Measurements from ENCODE around the gene ATP11B. TPM values are rescaled to one million over a fixed set of nuclear protein-coding genes. Genes with fewer than 3 reads are reported as not detected.

Gene ATP11B
- total and polyA plus RNA-seq, 9 of the 15 experiments (the other 6 are each of a cell fraction or from before 2014, with no cell fraction given) = 11.9 to 68.7 (median 41.8) TPM

GRCh38 chr3:182937293-182938051 lies 144.2 kb downstream of the ATP11B start (continued):
- TF ChIP-seq, protein P1, sequence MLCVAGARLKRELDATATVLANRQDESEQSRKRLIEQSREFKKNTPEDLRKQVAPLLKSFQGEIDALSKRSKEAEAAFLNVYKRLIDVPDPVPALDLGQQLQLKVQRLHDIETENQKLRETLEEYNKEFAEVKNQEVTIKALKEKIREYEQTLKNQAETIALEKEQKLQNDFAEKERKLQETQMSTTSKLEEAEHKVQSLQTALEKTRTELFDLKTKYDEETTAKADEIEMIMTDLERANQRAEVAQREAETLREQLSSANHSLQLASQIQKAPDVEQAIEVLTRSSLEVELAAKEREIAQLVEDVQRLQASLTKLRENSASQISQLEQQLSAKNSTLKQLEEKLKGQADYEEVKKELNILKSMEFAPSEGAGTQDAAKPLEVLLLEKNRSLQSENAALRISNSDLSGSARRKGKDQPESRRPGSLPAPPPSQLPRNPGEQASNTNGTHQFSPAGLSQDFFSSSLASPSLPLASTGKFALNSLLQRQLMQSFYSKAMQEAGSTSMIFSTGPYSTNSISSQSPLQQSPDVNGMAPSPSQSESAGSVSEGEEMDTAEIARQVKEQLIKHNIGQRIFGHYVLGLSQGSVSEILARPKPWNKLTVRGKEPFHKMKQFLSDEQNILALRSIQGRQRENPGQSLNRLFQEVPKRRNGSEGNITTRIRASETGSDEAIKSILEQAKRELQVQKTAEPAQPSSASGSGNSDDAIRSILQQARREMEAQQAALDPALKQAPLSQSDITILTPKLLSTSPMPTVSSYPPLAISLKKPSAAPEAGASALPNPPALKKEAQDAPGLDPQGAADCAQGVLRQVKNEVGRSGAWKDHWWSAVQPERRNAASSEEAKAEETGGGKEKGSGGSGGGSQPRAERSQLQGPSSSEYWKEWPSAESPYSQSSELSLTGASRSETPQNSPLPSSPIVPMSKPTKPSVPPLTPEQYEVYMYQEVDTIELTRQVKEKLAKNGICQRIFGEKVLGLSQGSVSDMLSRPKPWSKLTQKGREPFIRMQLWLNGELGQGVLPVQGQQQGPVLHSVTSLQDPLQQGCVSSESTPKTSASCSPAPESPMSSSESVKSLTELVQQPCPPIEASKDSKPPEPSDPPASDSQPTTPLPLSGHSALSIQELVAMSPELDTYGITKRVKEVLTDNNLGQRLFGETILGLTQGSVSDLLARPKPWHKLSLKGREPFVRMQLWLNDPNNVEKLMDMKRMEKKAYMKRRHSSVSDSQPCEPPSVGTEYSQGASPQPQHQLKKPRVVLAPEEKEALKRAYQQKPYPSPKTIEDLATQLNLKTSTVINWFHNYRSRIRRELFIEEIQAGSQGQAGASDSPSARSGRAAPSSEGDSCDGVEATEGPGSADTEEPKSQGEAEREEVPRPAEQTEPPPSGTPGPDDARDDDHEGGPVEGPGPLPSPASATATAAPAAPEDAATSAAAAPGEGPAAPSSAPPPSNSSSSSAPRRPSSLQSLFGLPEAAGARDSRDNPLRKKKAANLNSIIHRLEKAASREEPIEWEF (CRISPR knock-in tag; IDR thresholded peaks at IDR 0.05) = no peak
- TF ChIP-seq NFIX (CRISPR knock-in tag; IDR thresholded peaks at IDR 0.05; ENCODE audit: low read depth) (no peak), POLR2A (conservative IDR thresholded peaks at IDR 0.05) (0 out of 2 replicates have a peak, but pooled peaks have one; percentile 34), NFIC (IDR thresholded peaks at IDR 0.05) (peak; percentile 86), HDAC6 (IDR thresholded peaks at IDR 0.05; ENCODE audit: low read depth, low read length) (no peak), ZNF668 (CRISPR knock-in tag; IDR thresholded peaks at IDR 0.05) (no peak), RCOR1 (IDR thresholded peaks at IDR 0.05; ENCODE audit: borderline replicate concordance in 1 of 2, low read depth in 2 of 2, low read length in 2 of 2) (peak; percentile 99 to 100), SMAD3 (CRISPR knock-in tag; conservative IDR thresholded peaks at IDR 0.05) (peak; percentile 80), CC2D1A (IDR thresholded peaks at IDR 0.05) (peak; percentile 64; the same call in 1 of the 2 replicates), KAT8 (IDR thresholded peaks at IDR 0.05; ENCODE audit: low read depth) (no peak), ZEB2 (IDR thresholded peaks at IDR 0.05) (0 out of 2 replicates have a peak, but pooled peaks have one; percentile 18), SMAD1 (IDR thresholded peaks at IDR 0.05; ENCODE audit: low read depth, low read length, partially characterized antibody) (no peak), SMAD2 (IDR thresholded peaks at IDR 0.05; ENCODE audit: low read depth, low read length) (no peak), DACH1 (IDR thresholded peaks at IDR 0.05; ENCODE audit: partially characterized antibody) (peak; percentile 95), ZNF444 (CRISPR knock-in tag; IDR thresholded peaks at IDR 0.05) (no peak), TEAD1 (CRISPR knock-in tag; IDR thresholded peaks at IDR 0.05) (peak in 1 of 2 experiments; percentile 71; a peak in 1 of 4 replicates), MECOM (CRISPR knock-in tag; IDR thresholded peaks at IDR 0.05) (peak; percentile 46; the same call in 1 of the 2 replicates), E2F6 (IDR thresholded peaks at IDR 0.05; ENCODE audit: borderline replicate concordance in 1 of 2, extremely low read depth in 1 of 2, insufficient read depth in 1 of 2, insufficient read length in 1 of 2, low read depth in 1 of 2, low read length in 1 of 2, poor library complexity in 1 of 2, severe bottlenecking in 1 of 2) (no peak)
- TF ChIP-seq, protein P2, sequence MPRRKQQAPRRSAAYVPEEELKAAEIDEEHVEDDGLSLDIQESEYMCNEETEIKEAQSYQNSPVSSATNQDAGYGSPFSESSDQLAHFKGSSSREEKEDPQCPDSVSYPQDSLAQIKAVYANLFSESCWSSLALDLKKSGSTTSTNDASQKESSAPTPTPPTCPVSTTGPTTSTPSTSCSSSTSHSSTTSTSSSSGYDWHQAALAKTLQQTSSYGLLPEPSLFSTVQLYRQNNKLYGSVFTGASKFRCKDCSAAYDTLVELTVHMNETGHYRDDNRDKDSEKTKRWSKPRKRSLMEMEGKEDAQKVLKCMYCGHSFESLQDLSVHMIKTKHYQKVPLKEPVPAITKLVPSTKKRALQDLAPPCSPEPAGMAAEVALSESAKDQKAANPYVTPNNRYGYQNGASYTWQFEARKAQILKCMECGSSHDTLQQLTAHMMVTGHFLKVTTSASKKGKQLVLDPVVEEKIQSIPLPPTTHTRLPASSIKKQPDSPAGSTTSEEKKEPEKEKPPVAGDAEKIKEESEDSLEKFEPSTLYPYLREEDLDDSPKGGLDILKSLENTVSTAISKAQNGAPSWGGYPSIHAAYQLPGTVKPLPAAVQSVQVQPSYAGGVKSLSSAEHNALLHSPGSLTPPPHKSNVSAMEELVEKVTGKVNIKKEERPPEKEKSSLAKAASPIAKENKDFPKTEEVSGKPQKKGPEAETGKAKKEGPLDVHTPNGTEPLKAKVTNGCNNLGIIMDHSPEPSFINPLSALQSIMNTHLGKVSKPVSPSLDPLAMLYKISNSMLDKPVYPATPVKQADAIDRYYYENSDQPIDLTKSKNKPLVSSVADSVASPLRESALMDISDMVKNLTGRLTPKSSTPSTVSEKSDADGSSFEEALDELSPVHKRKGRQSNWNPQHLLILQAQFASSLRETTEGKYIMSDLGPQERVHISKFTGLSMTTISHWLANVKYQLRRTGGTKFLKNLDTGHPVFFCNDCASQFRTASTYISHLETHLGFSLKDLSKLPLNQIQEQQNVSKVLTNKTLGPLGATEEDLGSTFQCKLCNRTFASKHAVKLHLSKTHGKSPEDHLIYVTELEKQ (CRISPR knock-in tag; IDR thresholded peaks at IDR 0.05) = no peak
